Spleen (tissue), 11 donors: ENCODE results near the gene JADE2. TPM values are rescaled to one million over a fixed set of nuclear protein-coding genes. Genes with fewer than 3 reads are reported as not detected.
A peak's percentile ranks its signal among the peaks of the same experiment; 100 is the strongest.

Experiments used
- DNase-seq: peaks from one replicate; pipeline ENCODE4 v3.0.0-alpha.2; 2020
- H3K27ac ChIP-seq, 8 donors: fragments of 200-600 bp; sonication (generic) in 7 of 8; 1 replicate in 4 of 8; 2 replicates in 4 of 8; pipeline versions ENCODE4 v1.5.0 to v1.8.0; 2016 to 2021; ENCODE audit warnings: inconsistent platforms in 4 of 8, mild to moderate bottlenecking in 4 of 8, moderate library complexity in 1 of 8
- H3K27me3 ChIP-seq, 7 donors: fragments of 200-600 bp; sonication (generic) in 6 of 7; replicated peaks in 1 of 7; 1 replicate in 4 of 7; 2 replicates in 3 of 7; pipeline versions ENCODE4 v1.5.0 to v1.8.0; 2016 to 2021; ENCODE audit warnings: inconsistent platforms in 3 of 7, mild to moderate bottlenecking in 1 of 7
- H3K36me3 ChIP-seq, 6 donors: fragments of 200-600 bp; sonication (generic) in 5 of 6; 1 replicate in 4 of 6; 2 replicates in 2 of 6; pipeline versions ENCODE4 v1.5.0 to v1.8.0; 2016 to 2021; ENCODE audit warnings: inconsistent platforms in 2 of 6
- H3K4me1 ChIP-seq, 6 donors: fragments of 200-600 bp; sonication (generic) in 5 of 6; 1 replicate in 3 of 6; 2 replicates in 3 of 6; pipeline versions ENCODE4 v1.5.0 to v1.8.0; 2016 to 2021; ENCODE audit warnings: inconsistent platforms in 3 of 6
- H3K4me3 ChIP-seq, 8 donors: fragments of 200-600 bp; sonication (generic) in 7 of 8; 1 replicate in 4 of 8; 2 replicates in 4 of 8; pipeline versions ENCODE4 v1.5.0 to v1.8.0; 2016 to 2021; ENCODE audit warnings: inconsistent platforms in 4 of 8, mild to moderate bottlenecking in 4 of 8, moderate library complexity in 2 of 8
- H3K9me3 ChIP-seq, 8 donors: fragments of 200-600 bp; sonication (generic) in 7 of 8; 1 replicate in 4 of 8; 2 replicates in 4 of 8; pipeline versions ENCODE4 v1.5.0 to v1.8.0; 2016 to 2021; ENCODE audit warnings: inconsistent platforms in 4 of 8
- POLR2A ChIP-seq, 3 donors: fragments of 450-650 bp; IDR thresholded peaks; one replicate each; pipeline ENCODE4 v1.5.1; 2017; ENCODE audit warnings: antibody characterized with exemption in 3 of 3, mild to moderate bottlenecking in 1 of 3
- POLR2AphosphoS5 ChIP-seq, 3 donors: sonication (generic); formaldehyde crosslinking; IDR thresholded peaks; one replicate each; pipeline ENCODE4 v1.5.1; 2017; ENCODE audit warnings: antibody characterized with exemption in 3 of 3
- WGBS, 5 donors: extraction: QIAGEN DNeasy Blood & Tissue Kit in 3 of 5; methylation state at CpG; one replicate each; pipeline versions ENCODE4 v1.1.5 to v1.1.7; 2013 to 2018; 5-methylcytosine and 5-hydroxymethylcytosine counted together
- intact Hi-C: fragments of 100-400 bp; cut with DNase I; formaldehyde crosslinking; loops from one replicate; pipeline ENCODE4 v1.15.0; 2023; ENCODE audit warnings: low total_unique reads
- polyA plus RNA-seq, 3 donors: library from polyadenylated mRNA; stranded (reverse); fragments of 200-250 nt; gene quantifications; one replicate each; pipeline ENCODE4 v1.2.1, GENCODE V29; 2013
- total RNA-seq, 7 donors: library from RNA; depleted of rRNA in 3 of 7; stranded (reverse); fragments of >200 nt in 3 of 7; fragmentation: NEBNext Ultra II Directional in 4 of 7; extraction: Animal tissue kit (Norgen Biotek cat#: 25700) in 4 of 7; gene quantifications; one replicate each; pipeline versions ENCODE4 v1.1.0 to v1.2.1, GENCODE V29; 2016 to 2021
- TF ChIP-seq, protein P1 (sequence below), 11 experiments: fragments of 200-600 bp in 7 of 11; fragments of 450-650 bp in 4 of 11; sonication (generic) in 4 of 11; IDR thresholded peaks in 8 of 11; conservative IDR thresholded peaks in 3 of 11; 1 replicate in 7 of 11; 2 replicates in 4 of 11; pipeline versions ENCODE4 v1.4.0 to v1.8.0; 2016 to 2021; ENCODE audit warnings: antibody characterized with exemption in 11 of 11, inconsistent platforms in 4 of 11, mild to moderate bottlenecking in 1 of 11
- donor health status: healthy with polysubstance abuse.
- donor health status: DM: no; HTN: no; CAD: no; lungs with moderate emphysema.
- donor health status: DM: no; HTN: no; CAD: no.
- donor health status: Bipolar disorder and iron deficiency.
- donor health status: healthy.
- donor health status: DM: no; HTN: no; CAD: no.
- donor health status: DM: yes; HTN: yes; CAD: no.

Gene JADE2
- total and polyA plus RNA-seq, 10 donors = 12.3 to 131 (median 94.3) TPM

DNA sequence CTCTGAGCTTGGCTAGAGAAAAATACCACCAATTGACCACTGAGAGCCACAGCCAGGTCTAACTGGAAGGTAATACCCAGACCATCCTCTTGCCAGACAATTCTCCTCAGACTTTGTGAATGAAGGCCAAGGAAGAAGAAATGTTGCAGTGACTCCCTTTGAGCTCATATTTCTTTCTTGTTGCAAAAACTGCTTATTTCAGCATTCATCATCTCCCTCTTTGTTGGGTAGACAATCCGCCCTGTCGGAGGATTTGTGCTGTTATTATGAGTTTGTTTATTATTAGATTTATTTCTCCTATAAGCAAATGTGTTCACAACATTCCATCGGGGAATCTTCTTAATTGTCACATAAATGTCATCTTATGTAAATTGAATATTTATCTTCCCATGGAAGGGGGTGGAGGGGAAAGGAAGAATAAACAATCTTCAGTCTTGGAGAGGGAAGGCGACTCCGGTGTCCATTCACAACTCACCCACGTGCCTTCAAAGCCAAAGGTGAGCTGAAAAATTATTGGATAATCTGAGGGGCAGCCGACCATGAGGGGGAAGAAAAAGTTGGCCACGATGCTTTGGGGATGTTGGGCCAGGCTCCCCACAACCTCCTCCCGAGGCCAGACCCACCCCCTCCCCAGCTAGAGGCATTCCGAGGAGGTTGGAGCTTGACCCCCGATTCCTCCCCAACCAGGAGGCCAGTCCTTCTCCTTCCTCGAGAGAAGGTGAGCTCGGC, 1.8 kb upstream of the JADE2 start:
- Histone ChIP-seq H3K27me3 (no peaks in the 10 kb centered on the region), H3K4me3 (peak overlapping the region; percentile 75 to 100 (median 100)), H3K4me1 (peaks cover 10 to 44% (median 22%) of the 10 kb centered on the region in 6 donors), H3K36me3 (no peaks in the 10 kb centered on the region), H3K9me3 (no peaks in the 10 kb centered on the region), H3K27ac (peak overlapping the region; percentile 96 to 100 (median 98))
- no peak for DNase-seq
- intact Hi-C loops = loop anchor here (5.0 to 10.0 kb wide), 2 partner anchors 51 to 56 kb away; no protein-coding TSS in a partner anchor
- TF ChIP-seq, protein P1, sequence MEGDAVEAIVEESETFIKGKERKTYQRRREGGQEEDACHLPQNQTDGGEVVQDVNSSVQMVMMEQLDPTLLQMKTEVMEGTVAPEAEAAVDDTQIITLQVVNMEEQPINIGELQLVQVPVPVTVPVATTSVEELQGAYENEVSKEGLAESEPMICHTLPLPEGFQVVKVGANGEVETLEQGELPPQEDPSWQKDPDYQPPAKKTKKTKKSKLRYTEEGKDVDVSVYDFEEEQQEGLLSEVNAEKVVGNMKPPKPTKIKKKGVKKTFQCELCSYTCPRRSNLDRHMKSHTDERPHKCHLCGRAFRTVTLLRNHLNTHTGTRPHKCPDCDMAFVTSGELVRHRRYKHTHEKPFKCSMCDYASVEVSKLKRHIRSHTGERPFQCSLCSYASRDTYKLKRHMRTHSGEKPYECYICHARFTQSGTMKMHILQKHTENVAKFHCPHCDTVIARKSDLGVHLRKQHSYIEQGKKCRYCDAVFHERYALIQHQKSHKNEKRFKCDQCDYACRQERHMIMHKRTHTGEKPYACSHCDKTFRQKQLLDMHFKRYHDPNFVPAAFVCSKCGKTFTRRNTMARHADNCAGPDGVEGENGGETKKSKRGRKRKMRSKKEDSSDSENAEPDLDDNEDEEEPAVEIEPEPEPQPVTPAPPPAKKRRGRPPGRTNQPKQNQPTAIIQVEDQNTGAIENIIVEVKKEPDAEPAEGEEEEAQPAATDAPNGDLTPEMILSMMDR (IDR thresholded peaks at IDR 0.05 in 8 of 11, conservative IDR thresholded peaks at IDR 0.05 in 3 of 11) = peak in 1 of 11 experiments; percentile 1
- no peak for TF ChIP-seq POLR2AphosphoS5 (IDR thresholded peaks at IDR 0.05)
- TF ChIP-seq POLR2A (IDR thresholded peaks at IDR 0.05) = no peak
- WGBS, 5 donors = 27 to 37% (median 33%) methylated on average over 11 to 13 of the region's 13 CpGs

DNA sequence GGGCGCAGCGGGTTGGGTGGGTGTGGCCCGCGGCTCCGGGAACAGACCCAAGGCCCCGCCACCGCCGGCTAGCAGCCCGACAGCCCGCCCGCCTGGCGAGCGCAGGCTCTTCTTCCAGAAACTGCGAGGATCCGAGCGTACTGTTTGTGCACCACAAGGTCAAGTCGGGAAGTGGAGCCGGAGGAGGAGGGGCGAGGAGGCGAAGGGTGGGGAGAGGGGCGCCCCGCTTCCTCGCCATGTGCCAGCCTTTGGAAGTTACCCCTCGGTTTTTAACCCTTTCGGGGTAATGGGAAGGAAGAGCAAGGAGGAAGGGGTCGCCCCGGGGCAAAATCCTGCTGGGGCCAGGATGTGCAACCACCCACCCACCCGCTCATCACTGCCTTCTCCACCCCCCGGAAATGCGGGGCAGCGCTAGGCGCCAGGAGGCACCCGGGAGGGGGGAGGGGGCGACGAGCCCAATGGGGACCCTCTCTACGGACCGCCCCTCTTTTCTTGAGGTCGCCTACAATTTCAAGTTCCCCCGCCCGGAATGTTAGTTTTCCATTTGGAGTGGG, 1.1 kb upstream of the JADE2 start:
- Histone ChIP-seq H3K27ac (peak overlapping the region; percentile 96 to 100 (median 98)), H3K4me3 (peak overlapping the region; percentile 75 to 100 (median 100)), H3K9me3 (no peaks in the 10 kb centered on the region), H3K36me3 (no peaks in the 10 kb centered on the region), H3K4me1 (peaks cover 16 to 50% (median 28%) of the 10 kb centered on the region in 6 donors), H3K27me3 (no peaks in the 10 kb centered on the region)
- WGBS, 5 donors = 0 to 1% (median 0%) methylated on average over 37 to 40 of the region's 40 CpGs
- DNase-seq = peak; percentile 94
- TF ChIP-seq POLR2A (IDR thresholded peaks at IDR 0.05) = peak in 1 of 3 donors; percentile 32
- peak; percentile 87 to 90 (median 89) for TF ChIP-seq POLR2AphosphoS5 (IDR thresholded peaks at IDR 0.05)
- TF ChIP-seq, protein P1 (IDR thresholded peaks at IDR 0.05 in 8 of 11, conservative IDR thresholded peaks at IDR 0.05 in 3 of 11) = peak in 1 of 11 experiments; percentile 10
- intact Hi-C loops = loop anchor here (5.0 to 10.0 kb wide), 2 partner anchors 50 to 57 kb away; no protein-coding TSS in a partner anchor

DNA sequence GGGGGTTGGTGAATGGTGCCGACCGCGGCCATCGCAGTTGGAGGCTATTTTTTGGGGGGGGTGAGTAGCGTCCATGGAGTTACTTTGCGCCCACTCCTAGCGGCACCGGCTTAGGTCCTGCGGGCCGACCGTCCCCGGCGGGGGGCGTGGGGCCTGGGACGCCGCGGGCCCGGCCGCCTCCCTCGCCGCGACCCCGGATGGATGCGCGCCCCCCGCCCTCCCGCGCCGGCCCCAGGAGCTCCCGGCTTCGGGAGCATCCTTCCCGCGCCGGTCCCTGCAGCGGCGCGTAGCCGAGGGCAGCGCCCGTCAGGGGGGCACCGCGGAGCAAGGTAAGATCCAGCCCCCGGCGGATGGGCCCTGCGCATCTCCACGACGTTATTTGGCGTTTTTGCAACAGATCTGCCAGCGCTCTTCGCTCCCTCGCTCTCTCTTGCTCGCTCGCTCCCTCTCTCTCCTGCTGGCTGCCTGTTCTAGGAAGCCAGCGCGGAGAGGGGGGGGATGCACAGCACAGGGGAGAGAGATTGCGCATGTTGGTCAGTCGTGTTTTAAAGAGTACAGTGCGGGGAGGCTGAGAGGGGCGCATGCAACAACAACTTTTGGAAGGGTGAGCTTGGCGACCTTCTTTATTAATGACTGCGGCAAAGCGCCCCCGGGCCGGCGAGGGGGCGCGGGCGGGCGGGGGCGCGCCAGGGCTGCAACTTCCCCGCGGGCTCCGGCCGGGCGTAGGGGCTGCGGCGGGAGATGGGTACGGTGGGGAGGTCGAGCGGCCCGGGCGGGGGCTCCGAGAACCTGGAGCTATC, 413 bp downstream of the JADE2 start:
- intact Hi-C loops = loop anchor here (2.0 to 10.0 kb wide), 2 partner anchors 49 to 115 kb away; partner anchors contain the start of gene CDKN2AIPNL

More for the DNA sequence above, 413 bp downstream of the JADE2 start:
- Histone ChIP-seq H3K4me3 (peak overlapping the region; percentile 75 to 100 (median 100)), H3K27me3 (no peaks in the 10 kb centered on the region), H3K4me1 (peaks cover 27 to 66% (median 43%) of the 10 kb centered on the region in 6 donors), H3K27ac (peak overlapping the region; percentile 96 to 100 (median 98)), H3K36me3 (no peaks in the 10 kb centered on the region), H3K9me3 (no peaks in the 10 kb centered on the region)
- DNase-seq = peak; percentile 92
- TF ChIP-seq POLR2A (IDR thresholded peaks at IDR 0.05) (peak in 1 of 3 donors; percentile 22), POLR2AphosphoS5 (IDR thresholded peaks at IDR 0.05) (peak; percentile 0 to 77 (median 57))
- TF ChIP-seq, protein P1 (IDR thresholded peaks at IDR 0.05 in 8 of 11, conservative IDR thresholded peaks at IDR 0.05 in 3 of 11) = no peak
- 0 to 1% (median 1%) methylated on average over 48 to 84 of the region's 84 CpGs for WGBS, 5 donors
